GM23338 (cell line): ENCODE measurements around the gene ARL14. TPM values are rescaled to one million over a fixed set of nuclear protein-coding genes. Genes with fewer than 3 reads are reported as not detected.

Experiments used
- ATAC-seq: fragments of 200-7000 bp; cut with Tn5 transposase; 3 replicates; pipeline ENCODE4 v1.9.1; 2020
- DNase-seq: peaks from one replicate; pipeline ENCODE4 v3.0.0-alpha.2; 2015; ENCODE audit warnings: low spot score
- H2AFZ ChIP-seq: fragments of 200-600 bp; sonication (generic); 2 replicates; pipeline ENCODE4 v1.8.0; 2016; ENCODE audit warnings: antibody characterized with exemption, mild to moderate bottlenecking, moderate library complexity
- H3F3A ChIP-seq: fragments of 200-600 bp; sonication (generic); replicated peaks from 2 replicates; pipeline ENCODE4 v1.8.0; 2017; ENCODE audit warnings: antibody characterized with exemption, mixed run types, low read depth
- H3K27ac ChIP-seq: fragments of 200-600 bp; sonication (generic); 2 replicates; pipeline ENCODE4 v1.6.1; 2016; ENCODE audit warnings: low read depth
- H3K27me3 ChIP-seq: fragments of 200-600 bp; sonication (generic); 2 replicates; pipeline ENCODE4 v1.8.0; 2016; ENCODE audit warnings: mild to moderate bottlenecking, mixed run types, moderate library complexity; ENCODE audit not compliant: insufficient read depth
- H3K36me3 ChIP-seq: fragments of 200-600 bp; sonication (generic); 2 replicates; pipeline ENCODE4 v1.8.0; 2016; ENCODE audit warnings: mild to moderate bottlenecking; ENCODE audit not compliant: insufficient read depth
- H3K4me1 ChIP-seq: fragments of 200-600 bp; sonication (generic); 2 replicates; pipeline ENCODE4 v1.8.0; 2016; ENCODE audit warnings: mild to moderate bottlenecking, moderate library complexity; ENCODE audit not compliant: insufficient read depth
- H3K4me2 ChIP-seq: fragments of 200-600 bp; sonication (generic); 2 replicates; pipeline ENCODE4 v1.7.1; 2017; ENCODE audit warnings: mixed run types
- H3K4me3 ChIP-seq: fragments of 200-600 bp; sonication (generic); 2 replicates; pipeline ENCODE4 v1.6.1; 2016; ENCODE audit warnings: mixed run types
- H3K79me2 ChIP-seq: fragments of 200-600 bp; sonication (generic); replicated peaks from 2 replicates; pipeline ENCODE4 v1.8.0; 2017; ENCODE audit warnings: mild to moderate bottlenecking; ENCODE audit not compliant: insufficient read depth
- H3K9me2 ChIP-seq: fragments of 200-600 bp; sonication (generic); 2 replicates; pipeline ENCODE4 v1.8.0; 2017; ENCODE audit not compliant: insufficient read depth
- H4K20me1 ChIP-seq: fragments of 200-600 bp; sonication (generic); replicated peaks from 2 replicates; pipeline ENCODE4 v1.8.0; 2017; ENCODE audit warnings: mild to moderate bottlenecking; ENCODE audit not compliant: insufficient read depth
- H3K27ac Mint-ChIP-seq: 2 replicates; pipeline ENCODE4 v1.8.0; 2020; ENCODE audit warnings: inconsistent platforms, mild to moderate bottlenecking, moderate library complexity, mixed read lengths
- H3K27me3 Mint-ChIP-seq: 3 replicates; pipeline ENCODE4 v1.8.0; 2022; ENCODE audit warnings: low read depth, mild to moderate bottlenecking, moderate library complexity, mixed read lengths, inconsistent platforms; ENCODE audit not compliant: insufficient read depth, poor library complexity
- H3K36me3 Mint-ChIP-seq: 3 replicates; pipeline ENCODE4 v1.8.0; 2021; ENCODE audit warnings: low read depth, mild to moderate bottlenecking, inconsistent platforms, moderate library complexity, mixed read lengths
- H3K4me1 Mint-ChIP-seq: 3 replicates; pipeline ENCODE4 v1.8.0; 2020; ENCODE audit warnings: mild to moderate bottlenecking, inconsistent platforms, mixed read lengths
- H3K4me3 Mint-ChIP-seq: 3 replicates; pipeline ENCODE4 v1.8.0; 2021; ENCODE audit warnings: moderate library complexity, mild to moderate bottlenecking, inconsistent platforms, mixed read lengths
- H3K9me3 Mint-ChIP-seq: 3 replicates; pipeline ENCODE4 v1.8.0; 2020; ENCODE audit warnings: moderate library complexity, mild to moderate bottlenecking, inconsistent platforms, mixed read lengths
- NANOG ChIP-seq: IDR thresholded peaks from 2 replicates; pipeline ENCODE4 v1.6.1; 2016; ENCODE audit warnings: antibody characterized with exemption, borderline replicate concordance
- STAT1 ChIP-seq: IDR thresholded peaks from one replicate; pipeline ENCODE4 v1.6.1; 2016; ENCODE audit warnings: antibody characterized with exemption; ENCODE audit not compliant: unreplicated experiment
- ZNF114 ChIP-seq: fragments of 250-450 bp; sonication (Bioruptor Pico); IDR thresholded peaks from 2 replicates; pipeline ENCODE4 v1.5.0; 2020; ENCODE audit warnings: mild to moderate bottlenecking, moderate library complexity
- ZNF331 ChIP-seq: fragments of 250-450 bp; sonication (Bioruptor Pico); IDR thresholded peaks from 2 replicates; pipeline ENCODE4 v1.5.0; 2020; ENCODE audit warnings: low read depth, mild to moderate bottlenecking, moderate library complexity
- polyA plus RNA-seq: library from polyadenylated mRNA; unstranded; fragments of >200 nt; fragmentation: Nextera tagmentation; extraction: Ambion mirVana; gene quantifications from 2 replicates; pipeline ENCODE4 v1.2.1, GENCODE V29; 2016
- total RNA-seq: library from RNA; depleted of rRNA; stranded (reverse); fragments of >200 nt; shearing (Covaris generic); gene quantifications from 2 replicates; pipeline ENCODE4 v1.2.3, GENCODE V29; 2014
- TF ChIP-seq, protein P1 (sequence below): fragments of 250-450 bp; sonication (Bioruptor Pico); IDR thresholded peaks from 2 replicates; pipeline ENCODE4 v1.5.0; 2020; ENCODE audit warnings: mild to moderate bottlenecking, moderate library complexity
- TF ChIP-seq, protein P2 (sequence below): IDR thresholded peaks from 2 replicates; pipeline ENCODE4 v1.6.1; 2016; ENCODE audit warnings: antibody characterized with exemption

Gene ARL14
- total and polyA plus RNA-seq, 2 experiments from 2014 or later: not detected

GRCh38 chr3:160678292-160678842, 1.4 kb downstream of the ARL14 start:
- Mint-ChIP-seq H3K36me3 (no peaks in the 10 kb centered on the region), H3K4me1 (peaks cover 22% of the 10 kb centered on the region; the same call in 2 of the 3 replicates), H3K27me3 (no peaks in the 10 kb centered on the region), H3K4me3 (no peak overlapping the region), H3K9me3 (no peaks in the 10 kb centered on the region), H3K27ac (no peak overlapping the region)
- Histone ChIP-seq H3K36me3 (no peaks in the 10 kb centered on the region), H3F3A (no peaks in the 10 kb centered on the region), H3K4me2 (no peak overlapping the region), H3K9me2 (no peaks in the 10 kb centered on the region), H2AFZ (no peak overlapping the region; the same call in 1 of the 2 replicates), H4K20me1 (no peaks in the 10 kb centered on the region), H3K79me2 (no peaks in the 10 kb centered on the region), H3K27me3 (no peaks in the 10 kb centered on the region), H3K4me3 (no peak overlapping the region), H3K27ac (no peak overlapping the region), H3K4me1 (peaks cover 8% of the 10 kb centered on the region; the same call in 1 of the 2 replicates)
- ATAC-seq (peak; percentile 31; the same call in 1 of the 3 replicates), DNase-seq (no peak)
- TF ChIP-seq ZNF331 (CRISPR knock-in tag) (no peak), ZNF114 (CRISPR knock-in tag) (no peak)
- TF ChIP-seq, protein P1, sequence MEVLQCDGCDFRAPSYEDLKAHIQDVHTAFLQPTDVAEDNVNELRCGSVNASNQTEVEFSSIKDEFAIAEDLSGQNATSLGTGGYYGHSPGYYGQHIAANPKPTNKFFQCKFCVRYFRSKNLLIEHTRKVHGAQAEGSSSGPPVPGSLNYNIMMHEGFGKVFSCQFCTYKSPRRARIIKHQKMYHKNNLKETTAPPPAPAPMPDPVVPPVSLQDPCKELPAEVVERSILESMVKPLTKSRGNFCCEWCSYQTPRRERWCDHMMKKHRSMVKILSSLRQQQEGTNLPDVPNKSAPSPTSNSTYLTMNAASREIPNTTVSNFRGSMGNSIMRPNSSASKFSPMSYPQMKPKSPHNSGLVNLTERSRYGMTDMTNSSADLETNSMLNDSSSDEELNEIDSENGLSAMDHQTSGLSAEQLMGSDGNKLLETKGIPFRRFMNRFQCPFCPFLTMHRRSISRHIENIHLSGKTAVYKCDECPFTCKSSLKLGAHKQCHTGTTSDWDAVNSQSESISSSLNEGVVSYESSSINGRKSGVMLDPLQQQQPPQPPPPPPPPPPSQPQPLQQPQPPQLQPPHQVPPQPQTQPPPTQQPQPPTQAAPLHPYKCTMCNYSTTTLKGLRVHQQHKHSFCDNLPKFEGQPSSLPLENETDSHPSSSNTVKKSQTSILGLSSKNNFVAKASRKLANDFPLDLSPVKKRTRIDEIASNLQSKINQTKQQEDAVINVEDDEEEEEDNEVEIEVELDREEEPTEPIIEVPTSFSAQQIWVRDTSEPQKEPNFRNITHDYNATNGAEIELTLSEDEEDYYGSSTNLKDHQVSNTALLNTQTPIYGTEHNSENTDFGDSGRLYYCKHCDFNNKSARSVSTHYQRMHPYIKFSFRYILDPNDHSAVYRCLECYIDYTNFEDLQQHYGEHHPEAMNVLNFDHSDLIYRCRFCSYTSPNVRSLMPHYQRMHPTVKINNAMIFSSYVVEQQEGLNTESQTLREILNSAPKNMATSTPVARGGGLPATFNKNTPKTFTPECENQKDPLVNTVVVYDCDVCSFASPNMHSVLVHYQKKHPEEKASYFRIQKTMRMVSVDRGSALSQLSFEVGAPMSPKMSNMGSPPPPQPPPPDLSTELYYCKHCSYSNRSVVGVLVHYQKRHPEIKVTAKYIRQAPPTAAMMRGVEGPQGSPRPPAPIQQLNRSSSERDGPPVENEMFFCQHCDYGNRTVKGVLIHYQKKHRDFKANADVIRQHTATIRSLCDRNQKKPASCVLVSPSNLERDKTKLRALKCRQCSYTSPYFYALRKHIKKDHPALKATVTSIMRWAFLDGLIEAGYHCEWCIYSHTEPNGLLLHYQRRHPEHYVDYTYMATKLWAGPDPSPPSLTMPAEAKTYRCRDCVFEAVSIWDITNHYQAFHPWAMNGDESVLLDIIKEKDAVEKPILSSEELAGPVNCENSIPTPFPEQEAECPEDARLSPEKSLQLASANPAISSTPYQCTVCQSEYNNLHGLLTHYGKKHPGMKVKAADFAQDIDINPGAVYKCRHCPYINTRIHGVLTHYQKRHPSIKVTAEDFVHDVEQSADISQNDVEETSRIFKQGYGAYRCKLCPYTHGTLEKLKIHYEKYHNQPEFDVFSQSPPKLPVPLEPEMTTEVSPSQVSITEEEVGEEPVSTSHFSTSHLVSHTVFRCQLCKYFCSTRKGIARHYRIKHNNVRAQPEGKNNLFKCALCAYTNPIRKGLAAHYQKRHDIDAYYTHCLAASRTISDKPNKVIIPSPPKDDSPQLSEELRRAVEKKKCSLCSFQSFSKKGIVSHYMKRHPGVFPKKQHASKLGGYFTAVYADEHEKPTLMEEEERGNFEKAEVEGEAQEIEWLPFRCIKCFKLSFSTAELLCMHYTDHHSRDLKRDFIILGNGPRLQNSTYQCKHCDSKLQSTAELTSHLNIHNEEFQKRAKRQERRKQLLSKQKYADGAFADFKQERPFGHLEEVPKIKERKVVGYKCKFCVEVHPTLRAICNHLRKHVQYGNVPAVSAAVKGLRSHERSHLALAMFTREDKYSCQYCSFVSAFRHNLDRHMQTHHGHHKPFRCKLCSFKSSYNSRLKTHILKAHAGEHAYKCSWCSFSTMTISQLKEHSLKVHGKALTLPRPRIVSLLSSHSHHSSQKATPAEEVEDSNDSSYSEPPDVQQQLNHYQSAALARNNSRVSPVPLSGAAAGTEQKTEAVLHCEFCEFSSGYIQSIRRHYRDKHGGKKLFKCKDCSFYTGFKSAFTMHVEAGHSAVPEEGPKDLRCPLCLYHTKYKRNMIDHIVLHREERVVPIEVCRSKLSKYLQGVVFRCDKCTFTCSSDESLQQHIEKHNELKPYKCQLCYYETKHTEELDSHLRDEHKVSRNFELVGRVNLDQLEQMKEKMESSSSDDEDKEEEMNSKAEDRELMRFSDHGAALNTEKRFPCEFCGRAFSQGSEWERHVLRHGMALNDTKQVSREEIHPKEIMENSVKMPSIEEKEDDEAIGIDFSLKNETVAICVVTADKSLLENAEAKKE (CRISPR knock-in tag): no peak

- ATAC-seq: no peak
- no peaks in the 10 kb centered on the region for H3K36me3 Mint-ChIP-seq
- Histone ChIP-seq H3K27ac (no peak overlapping the region), H3K4me2 (no peak overlapping the region), H3K79me2 (no peaks in the 10 kb centered on the region), H3K4me3 (no peak overlapping the region), H2AFZ (no peak overlapping the region), H3F3A (no peaks in the 10 kb centered on the region), H3K9me2 (no peaks in the 10 kb centered on the region), H3K4me1 (peaks cover 1% of the 10 kb centered on the region; the same call in 1 of the 2 replicates), H4K20me1 (no peaks in the 10 kb centered on the region), H3K36me3 (no peaks in the 10 kb centered on the region), H3K27me3 (no peaks in the 10 kb centered on the region)
- peaks cover 7% of the 10 kb centered on the region; the same call in 2 of the 3 replicates for H3K4me1 Mint-ChIP-seq
- H3K9me3 Mint-ChIP-seq: no peaks in the 10 kb centered on the region
- no peak for DNase-seq
- H3K27ac Mint-ChIP-seq: no peak overlapping the region
- H3K4me3 Mint-ChIP-seq: no peak overlapping the region
- H3K27me3 Mint-ChIP-seq: no peaks in the 10 kb centered on the region
- TF ChIP-seq, protein P2, sequence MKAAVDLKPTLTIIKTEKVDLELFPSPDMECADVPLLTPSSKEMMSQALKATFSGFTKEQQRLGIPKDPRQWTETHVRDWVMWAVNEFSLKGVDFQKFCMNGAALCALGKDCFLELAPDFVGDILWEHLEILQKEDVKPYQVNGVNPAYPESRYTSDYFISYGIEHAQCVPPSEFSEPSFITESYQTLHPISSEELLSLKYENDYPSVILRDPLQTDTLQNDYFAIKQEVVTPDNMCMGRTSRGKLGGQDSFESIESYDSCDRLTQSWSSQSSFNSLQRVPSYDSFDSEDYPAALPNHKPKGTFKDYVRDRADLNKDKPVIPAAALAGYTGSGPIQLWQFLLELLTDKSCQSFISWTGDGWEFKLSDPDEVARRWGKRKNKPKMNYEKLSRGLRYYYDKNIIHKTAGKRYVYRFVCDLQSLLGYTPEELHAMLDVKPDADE: no peak
- no peak for TF ChIP-seq ZNF114 (CRISPR knock-in tag)
- no peak for TF ChIP-seq NANOG
- no peak for TF ChIP-seq STAT1
These were observed 7.4 kb downstream of the ARL14 start for GRCh38 chr3:160684368-160684740.
